Activated CD4-positive, CD25-positive, alpha-beta regulatory T cell treated with anti-CD3 and anti-CD28 coated beads, Interleukin-2, amount 50 U/mL, for 16 hours (primary cell): Measurements from ENCODE around the gene MMAB.

Experiments used
- DNase-seq: peaks from one replicate; pipeline ENCODE4 v3.0.0-alpha.2; 2020; ENCODE audit warnings: low read depth, low spot score

MMAB gene

GRCh38 chr12:109512608-109513007, 60.7 kb downstream of the MMAB start:
- DNase-seq = no peak

- DNase-seq = no peak
Observed at GRCh38 chr12:109510196-109510595, 63.1 kb downstream of the MMAB start.

- no peak for DNase-seq
Observed at GRCh38 chr12:109504068-109504467, 69.2 kb downstream of the MMAB start.
